HL-60 (cell line): ENCODE measurements around the gene RCCD1.

Experiments
- DNase-seq, 2 experiments: peaks; one replicate each; pipeline ENCODE4 v3.0.0-alpha.2; 2010 to 2020; ENCODE audit warnings: low read depth in 1 of 2, low spot score in 1 of 2
- H3K27ac ChIP-seq: fragments of 250-450 bp; sonication (Bioruptor Pico); replicated peaks from 2 replicates; pipeline ENCODE4 v1.5.1; 2020; ENCODE audit warnings: mild to moderate bottlenecking, moderate library complexity
- H3K27me3 ChIP-seq: fragments of 250-450 bp; sonication (Bioruptor Pico); 2 replicates; pipeline ENCODE4 v1.5.1; 2021; ENCODE audit warnings: mild to moderate bottlenecking, moderate library complexity; ENCODE audit not compliant: insufficient read depth, poor library complexity, severe bottlenecking
- H3K4me3 ChIP-seq: replicated peaks from 2 replicates; pipeline ENCODE4 v1.5.1; 2011; ENCODE audit warnings: mild to moderate bottlenecking, control low read depth, low read length; ENCODE audit not compliant: insufficient read depth
- CTCF ChIP-seq: IDR thresholded peaks from one replicate; pipeline ENCODE4 v1.5.1; 2011; ENCODE audit warnings: low read length, control low read depth, inconsistent platforms; ENCODE audit not compliant: insufficient read depth
- GABPA ChIP-seq: IDR thresholded peaks from 2 replicates; pipeline ENCODE4 v1.6.1; 2012; ENCODE audit warnings: low read depth
- POLR2AphosphoS5 ChIP-seq: IDR thresholded peaks from 2 replicates; pipeline ENCODE4 v1.6.1; 2012; ENCODE audit warnings: low read depth
- REST ChIP-seq: IDR thresholded peaks from 2 replicates; pipeline ENCODE4 v1.6.1; 2012; ENCODE audit warnings: low read depth; ENCODE audit not compliant: insufficient replicate concordance
- SPI1 ChIP-seq: IDR thresholded peaks from 2 replicates; pipeline ENCODE4 v1.6.1; 2012; ENCODE audit warnings: low read depth, mild to moderate bottlenecking, borderline replicate concordance

The RCCD1 gene

GRCh38 chr15:90959028-90959595 is 4.4 kb downstream of the RCCD1 start:
- TF ChIP-seq GABPA: no peak
- TF ChIP-seq POLR2AphosphoS5: no peak
- no peak for TF ChIP-seq REST
- no peak for TF ChIP-seq CTCF
- no peak for TF ChIP-seq SPI1
- no peak overlapping the region for H3K27ac ChIP-seq

GRCh38 chr15:90959894-90960293 is 5.2 kb downstream of the RCCD1 start:
- TF ChIP-seq CTCF: no peak
- TF ChIP-seq GABPA: no peak
- no peak for TF ChIP-seq REST
- TF ChIP-seq SPI1: no peak
- no peak for TF ChIP-seq POLR2AphosphoS5
- H3K27ac ChIP-seq: no peak overlapping the region
- DNase-seq: no peak
- no peak overlapping the region for H3K4me3 ChIP-seq
- no peaks in the 10 kb centered on the region for H3K27me3 ChIP-seq

More at GRCh38 chr15:90959028-90959595, 4.4 kb downstream of the RCCD1 start:
- DNase-seq: no peak
- no peaks in the 10 kb centered on the region for H3K27me3 ChIP-seq
- no peak overlapping the region for H3K4me3 ChIP-seq

GRCh38 chr15:90960298-90961091 is 5.8 kb downstream of the RCCD1 start:
- no peak for TF ChIP-seq REST
- TF ChIP-seq CTCF: no peak
- no peak for TF ChIP-seq POLR2AphosphoS5
- TF ChIP-seq GABPA: no peak
- no peak for TF ChIP-seq SPI1
- no peak overlapping the region for H3K4me3 ChIP-seq
- no peak overlapping the region for H3K27ac ChIP-seq
- H3K27me3 ChIP-seq: no peaks in the 10 kb centered on the region
- no peak for DNase-seq
